GM12878 (cell line): ENCODE results near the gene PRAMEF18.
"Not testable (repeated sequence)": the region's sequence is repeated elsewhere in the genome, so short reads cannot be mapped to it uniquely, and the experiment has no call there.

Experiments
- CBX3 ChIP-seq: fragments of 200-600 bp; sonication (generic); IDR thresholded peaks from 2 replicates; pipeline ENCODE4 v1.6.1; 2016; ENCODE audit warnings: low read depth, borderline replicate concordance
- CHD2 ChIP-seq: IDR thresholded peaks from 2 replicates; pipeline ENCODE4 v1.6.1; 2011; ENCODE audit warnings: low read depth, low read length, improper control_type of control experiment, borderline replicate concordance
- IRF4 ChIP-seq: IDR thresholded peaks from 2 replicates; pipeline ENCODE4 v1.6.1; 2011; ENCODE audit warnings: low read depth, low read length
- KDM1A ChIP-seq: fragments of 200-600 bp; sonication (generic); IDR thresholded peaks from 2 replicates; pipeline ENCODE4 v1.6.1; 2016; ENCODE audit warnings: borderline replicate concordance
- YY1 ChIP-seq: IDR thresholded peaks from 2 replicates; pipeline ENCODE4 v1.6.1; 2011; ENCODE audit warnings: low read depth, mild to moderate bottlenecking, low read length

GRCh38 chr1:13232056-13232455 lies 6.1 kb upstream of the PRAMEF18 start:
- not testable (repeated sequence) for TF ChIP-seq IRF4, CBX3, YY1, CHD2, KDM1A
